ENCODE data around the gene PWWP2B.

Gene PWWP2B

DNA sequence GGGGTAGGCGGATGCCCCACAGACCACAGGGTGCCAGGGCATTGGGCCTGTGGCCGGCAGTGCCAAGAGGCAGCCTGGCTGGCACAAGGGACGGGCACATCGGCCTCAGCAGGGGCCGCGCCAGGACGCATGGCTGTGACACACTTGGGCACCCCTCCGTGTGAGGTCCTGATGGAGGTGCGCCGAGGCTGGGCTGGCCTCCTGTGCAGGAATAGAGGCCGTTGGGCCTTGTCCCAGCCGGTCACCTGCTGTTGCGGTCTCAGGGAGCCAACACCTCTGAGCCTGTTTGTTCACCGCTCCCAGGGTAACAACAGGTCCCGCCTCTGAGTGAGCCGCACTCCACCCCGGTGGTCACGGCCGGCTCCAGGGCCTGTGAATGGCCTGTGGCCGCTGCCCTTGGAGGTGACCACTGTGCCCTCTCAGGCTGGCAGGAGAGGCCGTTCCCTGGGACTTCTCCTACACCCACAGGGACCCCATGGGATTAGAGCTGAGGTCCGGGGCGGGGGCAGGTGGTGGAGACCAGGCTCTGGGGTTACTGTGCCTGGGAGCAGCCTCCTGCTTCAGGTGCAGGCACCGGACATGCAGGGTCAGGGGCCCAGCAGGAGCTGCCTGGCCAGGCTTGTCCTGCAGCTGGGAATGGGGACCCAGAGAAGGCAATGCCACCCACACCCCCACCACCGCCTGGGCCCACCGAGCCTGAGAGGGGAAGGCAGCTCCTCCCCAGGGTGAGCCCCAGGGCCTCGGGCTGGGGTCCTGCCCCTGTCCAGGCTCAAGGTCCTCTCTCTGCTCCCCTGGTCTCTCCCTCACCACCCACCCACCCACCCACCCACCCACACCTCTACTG lies 12.0 kb downstream of the PWWP2B start:
- DNase-seq, result no peak

- no peak for DNase-seq
Measured at GRCh38 chr10:132409667-132410028, 12.6 kb downstream of the PWWP2B start.

DNA sequence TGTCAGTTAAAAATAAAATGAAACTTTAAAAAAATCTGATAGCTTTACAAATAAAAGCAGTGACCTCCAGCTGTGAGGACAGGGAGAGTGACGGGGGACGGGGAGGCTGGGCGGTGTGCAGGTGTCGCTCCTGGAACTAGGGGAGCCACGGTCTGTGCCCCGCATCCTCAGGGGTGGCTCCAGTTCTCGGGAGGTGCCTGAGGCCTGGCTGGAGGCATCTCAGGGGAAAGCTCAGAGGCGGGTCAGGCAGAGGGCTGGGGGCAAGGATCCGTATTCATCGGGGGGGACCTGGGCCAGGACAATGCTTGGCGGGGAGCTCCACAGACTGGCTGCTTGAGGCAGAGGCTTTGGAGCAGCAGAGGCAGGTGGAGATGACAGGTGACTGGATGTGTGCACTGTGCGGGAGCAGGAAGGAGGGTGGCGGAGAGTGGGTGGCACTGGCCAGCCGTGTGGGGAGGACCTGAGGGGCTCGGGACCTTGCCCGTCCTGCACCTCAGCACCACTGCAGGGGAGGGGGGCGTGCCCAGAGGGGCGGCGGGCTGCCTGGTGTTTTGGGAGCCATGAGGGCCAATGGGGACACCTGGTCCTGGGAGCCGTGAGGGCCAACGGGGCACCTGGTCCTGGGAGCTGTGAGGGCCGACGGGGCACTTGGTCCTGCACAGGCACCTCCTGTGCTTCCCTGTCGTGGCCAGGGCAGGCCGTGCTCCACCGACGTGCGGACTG lies 13.2 kb downstream of the PWWP2B start:
- DNase-seq, result no peak

DNA sequence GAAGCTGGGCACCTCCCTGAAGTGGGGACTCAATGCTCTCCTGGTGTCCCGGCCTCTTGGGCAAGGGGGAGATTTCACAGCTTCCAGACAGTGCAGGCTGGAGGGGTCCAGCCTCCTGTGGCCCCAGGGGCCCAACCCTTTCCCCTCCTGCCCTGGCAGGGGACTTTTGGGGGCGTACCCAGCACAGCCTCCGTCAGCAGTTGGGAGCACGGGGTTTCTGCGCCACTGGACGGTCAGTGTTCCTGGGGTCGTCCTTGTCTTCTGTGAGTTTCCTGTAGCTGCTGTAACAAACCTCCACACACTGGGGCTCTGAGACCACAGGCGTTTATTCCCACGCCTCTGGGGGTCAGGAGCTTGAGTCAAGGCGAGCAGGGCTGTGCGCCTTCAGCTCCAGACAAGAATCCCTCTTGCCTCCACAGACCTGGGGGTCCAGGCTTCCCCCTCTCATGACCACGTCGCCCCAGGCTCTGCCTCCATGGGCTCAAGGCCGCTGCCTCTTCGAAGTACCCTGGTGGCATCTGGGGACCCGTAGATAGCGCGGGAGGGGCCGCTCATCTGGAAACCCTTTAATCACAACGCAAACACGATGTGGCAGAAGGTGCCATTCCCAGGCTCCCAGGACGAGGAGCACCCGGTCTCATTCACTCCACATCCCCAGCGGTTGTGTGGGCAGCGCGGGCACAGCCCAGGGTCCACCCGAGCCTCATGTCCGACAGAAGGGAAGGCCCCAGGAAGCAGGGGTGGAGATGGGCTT lies 14.0 kb downstream of the PWWP2B start:
- DNase-seq, result no peak

DNA sequence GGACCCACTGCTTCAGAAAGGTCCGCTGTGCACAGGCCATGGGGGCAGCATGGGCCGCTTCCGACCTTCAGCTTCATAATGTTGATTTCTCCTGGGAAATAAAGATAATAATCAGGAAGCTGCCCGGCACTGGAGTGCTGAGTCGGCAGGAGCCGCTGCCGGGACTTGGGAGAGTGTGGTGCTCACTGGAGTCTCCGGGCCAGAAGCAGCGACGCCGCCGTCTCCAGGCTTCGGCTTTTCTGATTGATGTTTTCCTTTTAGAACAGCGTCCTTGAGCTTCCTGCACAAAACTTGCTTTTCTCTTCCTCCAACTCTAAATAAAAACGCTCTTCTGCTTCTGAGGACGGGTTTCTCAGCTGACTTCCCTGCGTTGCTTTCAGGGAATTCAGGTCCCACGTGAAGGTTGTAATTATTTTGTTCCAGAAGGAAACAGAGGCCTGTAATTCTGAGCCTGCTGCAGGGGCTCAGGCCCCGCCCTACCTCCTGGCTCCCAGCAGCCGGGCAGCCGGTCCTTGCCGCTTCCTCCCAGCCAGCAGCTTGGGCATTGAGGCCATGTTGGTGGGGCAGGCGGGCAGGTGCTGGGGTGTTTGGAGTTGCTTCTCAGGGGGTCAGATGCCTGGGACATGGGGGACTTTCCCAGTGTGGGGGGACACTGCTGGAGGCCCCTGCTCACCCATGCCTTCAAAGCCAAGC lies 14.7 kb downstream of the PWWP2B start:
- DNase-seq, result no peak

- DNase-seq, result no peak
Measured at GRCh38 chr10:132412316-132413192, 15.6 kb downstream of the PWWP2B start.

DNA sequence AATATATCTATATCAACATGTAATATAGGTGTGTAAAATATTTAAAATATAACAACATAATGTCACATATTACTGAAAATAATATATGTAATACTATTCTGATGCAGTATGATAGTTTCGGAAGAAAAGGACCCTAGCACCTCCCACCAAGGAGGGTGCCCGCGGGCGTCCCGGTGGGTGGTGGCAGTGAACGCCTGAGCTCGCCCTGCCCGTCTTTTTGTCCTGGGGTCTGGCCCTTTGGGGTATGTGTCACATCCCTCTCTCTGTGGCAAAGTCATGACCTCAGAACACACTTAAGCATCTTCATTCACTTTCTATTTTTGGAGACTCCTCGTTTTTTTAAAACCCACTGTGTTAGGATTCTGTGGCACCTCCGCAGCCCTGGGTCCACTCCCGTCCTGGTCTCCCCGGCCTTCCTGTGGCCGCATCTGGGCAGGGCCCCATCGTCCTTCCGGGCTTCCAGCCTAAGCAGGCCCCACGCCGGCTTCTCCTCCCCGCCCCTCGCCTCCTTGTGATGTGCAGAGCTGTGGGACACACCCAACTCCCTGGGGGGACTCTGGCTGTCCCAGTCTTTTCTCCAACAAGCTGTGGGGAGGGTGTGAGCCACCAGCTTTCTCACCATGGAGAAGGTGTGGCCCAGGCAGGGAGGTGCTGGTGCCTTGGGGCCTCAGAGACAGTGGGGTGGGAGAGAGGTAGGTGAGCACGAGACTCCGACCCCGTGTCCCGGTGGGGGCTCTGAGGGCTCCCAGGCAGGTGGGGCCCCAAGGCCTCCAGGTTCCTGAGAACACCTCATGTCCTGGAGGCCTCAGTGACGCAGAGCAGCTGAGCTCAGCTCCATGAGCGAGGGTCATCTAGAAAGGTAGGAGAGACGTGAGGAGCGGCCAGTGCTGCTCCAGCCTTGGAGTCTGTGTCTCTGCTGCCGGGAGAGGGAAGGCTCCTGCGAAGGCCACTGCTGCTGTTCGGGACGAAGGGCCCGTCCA lies 16.5 kb downstream of the PWWP2B start:
- no peak for DNase-seq

DNA sequence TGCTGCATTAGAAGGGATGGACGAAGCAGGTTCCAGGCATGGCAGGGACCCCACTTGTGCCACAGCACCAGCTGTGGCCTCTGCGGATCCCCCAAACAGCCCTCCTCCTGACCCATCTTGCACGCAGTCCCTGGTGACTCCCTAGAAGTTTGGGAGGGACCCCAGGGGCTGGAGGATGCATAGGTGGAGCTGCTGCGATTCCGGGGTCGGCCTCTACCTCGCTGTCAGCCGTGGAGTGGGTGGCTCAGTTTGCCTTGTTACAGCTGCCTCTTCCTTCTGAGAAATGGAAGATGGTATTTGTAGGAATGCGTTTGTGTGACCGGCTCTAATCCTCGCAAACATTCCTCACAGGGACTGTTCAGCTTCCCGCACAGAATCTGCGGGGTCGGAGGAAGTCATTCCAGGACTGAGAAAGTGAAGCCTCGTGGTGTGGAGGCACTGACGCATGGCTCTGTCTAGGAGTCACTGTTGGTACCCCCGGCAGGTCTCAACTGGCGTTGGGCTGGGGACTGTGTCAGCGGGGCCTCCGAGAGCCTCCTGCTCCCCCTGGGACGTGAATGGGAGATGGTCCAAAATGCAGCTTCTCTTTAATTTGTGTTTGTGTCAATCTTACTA lies 17.5 kb downstream of the PWWP2B start:
- DNase-seq, result no peak

GRCh38 chr10:132415255-132415654 lies 18.3 kb downstream of the PWWP2B start:
- DNase-seq, result no peak

DNA sequence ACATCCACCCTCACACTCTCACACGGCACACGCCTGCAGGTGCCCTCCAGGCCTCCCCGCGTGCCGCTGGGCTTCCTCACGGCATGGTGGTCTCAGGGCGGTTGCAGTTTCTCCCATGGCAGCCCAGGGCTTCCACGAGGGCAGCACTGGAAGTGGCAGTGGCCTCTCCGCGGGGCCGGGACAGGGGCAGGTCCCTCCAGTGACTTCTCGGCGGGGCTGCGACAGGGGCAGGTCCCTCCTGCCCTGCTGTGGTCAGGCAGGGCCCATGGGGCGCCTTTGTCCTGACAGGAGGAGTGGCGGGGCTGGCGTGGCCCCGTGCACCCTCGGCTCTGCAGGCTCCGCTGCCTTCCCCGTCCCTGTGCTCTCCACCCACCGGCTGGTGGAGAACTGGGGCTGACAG lies 19.0 kb downstream of the PWWP2B start:
- no peak for DNase-seq

DNA sequence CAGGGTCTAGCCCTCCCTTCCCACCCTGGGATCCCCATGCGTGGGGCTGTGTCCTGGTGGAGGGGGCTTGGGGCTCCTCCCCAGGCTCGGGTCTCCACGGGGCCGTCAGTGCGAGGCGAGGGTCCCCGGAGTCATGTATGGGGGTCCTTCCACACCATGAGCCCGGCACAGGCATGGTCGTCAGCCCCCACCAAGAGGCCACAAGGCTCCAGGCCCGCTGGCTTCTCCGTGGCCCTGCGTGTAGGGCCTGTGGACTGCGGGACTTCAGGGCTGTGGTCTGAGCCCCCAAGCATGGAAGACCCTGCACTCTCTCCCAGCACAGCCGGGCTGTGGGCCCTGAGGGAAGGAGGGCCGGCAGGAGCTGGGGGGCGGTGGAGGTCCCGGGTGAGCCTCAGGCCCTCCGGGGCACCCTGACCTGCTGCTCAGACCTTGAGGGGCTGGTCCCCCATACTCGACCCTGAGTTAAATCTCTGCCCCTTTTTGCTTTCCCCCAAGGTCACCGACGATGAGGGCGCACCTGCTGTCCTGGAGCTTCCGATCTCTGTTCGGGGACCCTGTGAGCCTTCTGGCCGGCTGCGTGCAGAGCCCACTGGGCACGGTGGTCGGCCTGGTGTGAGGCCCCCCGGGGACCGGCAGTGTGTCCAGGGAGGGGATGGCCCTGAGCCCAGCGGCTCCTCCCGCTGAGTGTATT lies 19.7 kb downstream of the PWWP2B start:
- no peak for DNase-seq

DNA sequence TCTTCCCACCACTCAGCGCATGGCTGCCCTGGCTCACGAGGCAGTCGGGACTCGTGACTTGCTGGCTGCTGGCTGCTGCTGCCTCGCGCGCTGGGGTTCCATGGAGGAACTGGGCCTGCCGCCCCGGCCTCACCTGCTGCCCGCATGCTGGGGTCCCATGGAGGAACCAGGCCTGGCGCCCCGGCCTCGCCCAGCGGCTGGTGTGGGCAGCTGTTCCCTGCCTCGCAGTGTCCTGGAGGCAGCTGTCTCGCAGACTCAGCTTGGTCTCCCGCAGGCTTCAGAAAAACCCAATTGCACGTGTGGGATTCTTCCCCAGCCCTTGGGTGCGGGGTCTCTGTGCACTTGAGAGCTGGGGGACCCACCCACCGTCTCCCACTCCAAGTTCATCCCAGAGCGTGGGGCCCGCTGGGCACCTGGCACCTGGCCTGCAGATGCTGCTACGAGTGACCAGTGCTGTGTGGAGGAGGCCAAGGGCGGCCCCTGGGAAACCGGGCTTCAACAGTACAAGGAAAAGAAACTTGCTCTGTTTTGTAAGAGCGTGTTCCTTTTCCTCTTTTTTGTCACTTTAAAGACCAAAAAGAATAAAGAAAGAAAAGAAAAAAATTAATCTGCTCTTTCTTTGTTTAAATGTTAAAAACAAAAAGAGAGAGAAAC lies 20.4 kb downstream of the PWWP2B start:
- no peak for DNase-seq

- DNase-seq, result no peak
Measured at GRCh38 chr10:132417957-132418441, 21.0 kb downstream of the PWWP2B start.

- no peak for DNase-seq
Measured at GRCh38 chr10:132418527-132419416, 21.8 kb downstream of the PWWP2B start.

GRCh38 chr10:132419538-132420468 lies 22.8 kb downstream of the PWWP2B start:
- DNase-seq, result no peak

DNA sequence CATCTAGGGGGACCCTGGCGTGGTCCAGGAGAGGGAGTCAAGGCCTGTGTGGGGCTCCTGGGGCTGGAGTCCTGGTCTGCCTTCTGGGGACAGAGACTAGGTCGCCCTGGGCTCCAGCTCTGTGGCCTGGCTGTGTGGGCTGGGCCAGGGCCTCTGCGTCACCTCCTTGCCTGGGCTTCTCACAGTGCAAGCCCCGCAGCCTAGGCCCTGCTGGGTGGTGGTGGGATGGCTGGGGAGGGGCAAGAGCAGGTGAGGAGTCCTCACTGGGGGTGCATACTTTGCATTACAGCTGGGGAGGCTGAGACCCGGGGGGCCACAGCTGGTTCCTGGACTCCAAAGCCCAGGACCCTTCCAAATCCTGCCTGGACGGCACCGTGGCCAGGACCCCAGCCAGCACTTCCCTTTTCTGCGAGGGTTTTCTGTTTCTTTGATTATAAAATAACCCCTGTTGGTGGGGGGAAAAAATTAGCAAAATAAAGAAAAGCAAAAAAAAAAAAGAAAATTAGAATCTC lies 23.5 kb downstream of the PWWP2B start:
- no peak for DNase-seq
